CD8-positive, alpha-beta memory T cell (primary cell): ENCODE results near the gene ANKRD44. TPM values are rescaled to one million over a fixed set of nuclear protein-coding genes. Genes with fewer than 3 reads are reported as not detected.
A peak's percentile ranks its signal among the peaks of the same experiment; 100 is the strongest.
"Not testable (repeated sequence)": the region's sequence is repeated elsewhere in the genome, so short reads cannot be mapped to it uniquely, and the experiment has no call there.

Source experiments
- CTCF ChIA-PET: fragments of 350-600 bp; sonication (Branson Sonifier 250); formaldehyde crosslinking; loops from one replicate; lab custom pipeline; 2021; ENCODE audit warnings: antibody characterized with exemption; lab: Charles Lee
- POLR2A ChIA-PET: fragments of 350-600 bp; sonication (Branson Sonifier 250); formaldehyde crosslinking; loops from one replicate; lab custom pipeline; 2021; ENCODE audit warnings: antibody characterized with exemption; lab: Charles Lee
- DNase-seq, 5 donors: peaks; one replicate each; pipeline versions ENCODE4 v3.0.0 to v3.0.0-alpha.2; 2020 to 2022; ENCODE audit warnings: mixed read lengths in 1 of 5
- H3K27ac ChIP-seq: one replicate; pipeline ENCODE4 v1.7.0; 2013; ENCODE audit warnings: low read depth, mild to moderate bottlenecking, low read length, moderate library complexity
- H3K27me3 ChIP-seq: 2 replicates; pipeline ENCODE4 v1.7.0; 2013; ENCODE audit warnings: low read length, mild to moderate bottlenecking; ENCODE audit not compliant: insufficient read depth, poor library complexity, severe bottlenecking
- H3K36me3 ChIP-seq: 2 replicates; pipeline ENCODE4 v1.7.0; 2013; ENCODE audit warnings: mild to moderate bottlenecking, low read length, moderate library complexity; ENCODE audit not compliant: insufficient read depth
- H3K4me1 ChIP-seq: 2 replicates; pipeline ENCODE4 v1.7.0; 2013; ENCODE audit warnings: mild to moderate bottlenecking, low read length, moderate library complexity; ENCODE audit not compliant: insufficient read depth
- H3K4me3 ChIP-seq: 2 replicates; pipeline ENCODE4 v1.7.0; 2013; ENCODE audit warnings: mild to moderate bottlenecking, low read length
- H3K9me3 ChIP-seq: 2 replicates; pipeline ENCODE4 v1.7.0; 2013; ENCODE audit warnings: mild to moderate bottlenecking, low read length
- H3K27ac Mint-ChIP-seq, 8 donors: one replicate each; pipeline ENCODE4 v1.8.0; 2020 to 2021; ENCODE audit warnings: mixed read lengths in 8 of 8, mild to moderate bottlenecking in 6 of 8, inconsistent platforms in 3 of 8, moderate library complexity in 3 of 8
- H3K27me3 Mint-ChIP-seq, 2 donors: one replicate each; pipeline ENCODE4 v1.8.0; 2020 to 2021; ENCODE audit warnings: mixed read lengths in 2 of 2, mild to moderate bottlenecking in 1 of 2, moderate library complexity in 1 of 2
- H3K36me3 Mint-ChIP-seq, 3 donors: one replicate each; pipeline ENCODE4 v1.8.0; 2020 to 2021; ENCODE audit warnings: mixed read lengths in 3 of 3, inconsistent platforms in 1 of 3, mild to moderate bottlenecking in 1 of 3
- H3K4me1 Mint-ChIP-seq, 3 donors: one replicate each; pipeline ENCODE4 v1.8.0; 2020 to 2021; ENCODE audit warnings: mixed read lengths in 3 of 3, inconsistent platforms in 1 of 3, mild to moderate bottlenecking in 1 of 3
- H3K4me3 Mint-ChIP-seq, 7 donors: one replicate each; pipeline ENCODE4 v1.8.0; 2020 to 2021; ENCODE audit warnings: mixed read lengths in 7 of 7, mild to moderate bottlenecking in 6 of 7, moderate library complexity in 4 of 7, inconsistent platforms in 2 of 7
- H3K9me3 Mint-ChIP-seq, 5 donors: one replicate each; pipeline ENCODE4 v1.8.0; 2020 to 2022; ENCODE audit warnings: mixed read lengths in 5 of 5, mild to moderate bottlenecking in 3 of 5, moderate library complexity in 2 of 5, inconsistent platforms in 1 of 5
- polyA plus RNA-seq: library from polyadenylated mRNA; unstranded; fragments of 300-500 nt; fragmentation: Illumina TruSeq; gene quantifications from one replicate; pipeline ENCODE4 v1.2.3, GENCODE V29; 2021
- total RNA-seq, 2 experiments: library from RNA; stranded (reverse); gene quantifications; one replicate each; pipeline ENCODE4 v1.2.3, GENCODE V29; 2021

Gene ANKRD44
- total and polyA plus RNA-seq, 3 experiments from 2014 or later: 90.1 to 150 (median 142) TPM

GRCh38 chr2:197349699-197350098, 39.1 kb upstream of the ANKRD44 start:
- Mint-ChIP-seq H3K4me1 (peaks cover 0 to 5% (median 0%) of the 10 kb centered on the region in 3 donors), H3K4me3 (no peak overlapping the region), H3K27me3 (no peaks in the 10 kb centered on the region), H3K27ac (no peak overlapping the region), H3K9me3 (no peaks in the 10 kb centered on the region), H3K36me3 (no peaks in the 10 kb centered on the region)
- H3K27ac ChIP-seq: no peak overlapping the region
- no peak for DNase-seq
- no peaks in the 10 kb centered on the region for H3K36me3 ChIP-seq
- ChIA-PET POLR2A (no interaction called here), CTCF (interaction anchor here (1.8 kb wide), 1 partner anchor 10 kb away, joined by 5 read pairs; no protein-coding TSS in a partner anchor)
- no peaks in the 10 kb centered on the region for H3K9me3 ChIP-seq
- no peaks in the 10 kb centered on the region for H3K27me3 ChIP-seq
- H3K4me1 ChIP-seq: no peaks in the 10 kb centered on the region
- H3K4me3 ChIP-seq: no peak overlapping the region

GRCh38 chr2:197348721-197349360, 38.3 kb upstream of the ANKRD44 start:
- Mint-ChIP-seq H3K27me3 (no peaks in the 10 kb centered on the region), H3K4me3 (no peak overlapping the region), H3K4me1 (peaks cover 0 to 5% (median 1%) of the 10 kb centered on the region in 3 donors), H3K27ac (peak overlapping the region in 1 of 8 donors; percentile 62), H3K36me3 (no peaks in the 10 kb centered on the region), H3K9me3 (no peaks in the 10 kb centered on the region)
- H3K9me3 ChIP-seq: no peaks in the 10 kb centered on the region
- DNase-seq: no peak
- ChIA-PET POLR2A (no interaction called here), CTCF (no interaction called here)
- H3K27me3 ChIP-seq: no peaks in the 10 kb centered on the region
- no peaks in the 10 kb centered on the region for H3K4me1 ChIP-seq
- no peaks in the 10 kb centered on the region for H3K36me3 ChIP-seq
- no peak overlapping the region for H3K4me3 ChIP-seq
- no peak overlapping the region for H3K27ac ChIP-seq

GRCh38 chr2:197345846-197346370, 35.3 kb upstream of the ANKRD44 start:
- no peaks in the 10 kb centered on the region for H3K27me3 ChIP-seq
- H3K36me3 Mint-ChIP-seq: no peaks in the 10 kb centered on the region
- POLR2A ChIA-PET: interaction anchor here (0.6 kb wide), 1 partner anchor 7 kb away, joined by 7 read pairs; no protein-coding TSS in a partner anchor
- H3K9me3 ChIP-seq: no peaks in the 10 kb centered on the region
- H3K4me1 ChIP-seq: no peaks in the 10 kb centered on the region
- no peaks in the 10 kb centered on the region for H3K27me3 Mint-ChIP-seq
- no peak overlapping the region for H3K4me3 Mint-ChIP-seq
- CTCF ChIA-PET: no interaction called here
- H3K4me1 Mint-ChIP-seq: peaks cover 0 to 9% (median 8%) of the 10 kb centered on the region in 3 donors
- H3K9me3 Mint-ChIP-seq: no peaks in the 10 kb centered on the region
- no peak for DNase-seq
- H3K4me3 ChIP-seq: no peak overlapping the region
- H3K36me3 ChIP-seq: no peaks in the 10 kb centered on the region
- H3K27ac ChIP-seq: no peak overlapping the region
- no peak overlapping the region for H3K27ac Mint-ChIP-seq

- not testable (repeated sequence) for H3K27me3 Mint-ChIP-seq
These were observed 33.4 kb upstream of the ANKRD44 start for GRCh38 chr2:197343968-197344367.

GRCh38 chr2:197340591-197340990, 30.0 kb upstream of the ANKRD44 start:
- no peaks in the 10 kb centered on the region for H3K36me3 ChIP-seq
- no peaks in the 10 kb centered on the region for H3K9me3 ChIP-seq
- CTCF ChIA-PET: no interaction called here
- H3K4me1 Mint-ChIP-seq: peaks cover 3 to 16% (median 14%) of the 10 kb centered on the region in 3 donors
- no peak overlapping the region for H3K4me3 ChIP-seq
- H3K27me3 ChIP-seq: no peaks in the 10 kb centered on the region
- H3K4me3 Mint-ChIP-seq: no peak overlapping the region
- no peak for DNase-seq
- H3K27ac ChIP-seq: no peak overlapping the region
- H3K36me3 Mint-ChIP-seq: no peaks in the 10 kb centered on the region
- POLR2A ChIA-PET: no interaction called here
- H3K27ac Mint-ChIP-seq: no peak overlapping the region
- H3K4me1 ChIP-seq: peaks cover 4% of the 10 kb centered on the region
- H3K9me3 Mint-ChIP-seq: no peaks in the 10 kb centered on the region
- no peaks in the 10 kb centered on the region for H3K27me3 Mint-ChIP-seq

More at GRCh38 chr2:197343968-197344367, 33.4 kb upstream of the ANKRD44 start:
- H3K4me1 Mint-ChIP-seq: peaks cover 3 to 15% (median 13%) of the 10 kb centered on the region in 3 donors
- H3K4me1 ChIP-seq, H3K4me3 ChIP-seq, H3K27ac ChIP-seq, H3K9me3 ChIP-seq, H3K27me3 ChIP-seq, H3K36me3 Mint-ChIP-seq, DNase-seq, H3K36me3 ChIP-seq, H3K4me3 Mint-ChIP-seq, POLR2A ChIA-PET, H3K9me3 Mint-ChIP-seq: not testable (repeated sequence)
- CTCF ChIA-PET: interaction anchor here (0.7 kb wide), 1 partner anchor 77 kb away, joined by 3 read pairs; no protein-coding TSS in a partner anchor
- peak overlapping the region in 1 of 8 donors; percentile 14 for H3K27ac Mint-ChIP-seq

GRCh38 chr2:197339496-197340220, 29.1 kb upstream of the ANKRD44 start:
- Mint-ChIP-seq H3K4me1 (peaks cover 3 to 14% (median 11%) of the 10 kb centered on the region in 3 donors), H3K9me3 (no peaks in the 10 kb centered on the region), H3K27ac (no peak overlapping the region), H3K4me3 (no peak overlapping the region), H3K36me3 (no peaks in the 10 kb centered on the region), H3K27me3 (no peaks in the 10 kb centered on the region)
- ChIA-PET CTCF (no interaction called here), POLR2A (interaction anchor here (0.5 kb wide), 1 partner anchor 99 kb away, joined by 3 read pairs; no protein-coding TSS in a partner anchor)
- Histone ChIP-seq H3K27me3 (no peaks in the 10 kb centered on the region), H3K4me1 (peaks cover 4% of the 10 kb centered on the region), H3K36me3 (no peaks in the 10 kb centered on the region), H3K4me3 (no peak overlapping the region), H3K9me3 (no peaks in the 10 kb centered on the region), H3K27ac (no peak overlapping the region)
- DNase-seq: no peak

GRCh38 chr2:197339016-197339415, 28.4 kb upstream of the ANKRD44 start:
- peaks cover 4% of the 10 kb centered on the region for H3K4me1 ChIP-seq
- peak overlapping the region in 1 of 8 donors; percentile 63 for H3K27ac Mint-ChIP-seq
- H3K9me3 Mint-ChIP-seq: no peaks in the 10 kb centered on the region
- no peak overlapping the region for H3K27ac ChIP-seq
- H3K27me3 ChIP-seq: no peaks in the 10 kb centered on the region
- H3K4me3 Mint-ChIP-seq: no peak overlapping the region
- ChIA-PET POLR2A (interaction anchor here (0.5 to 0.7 kb wide), 2 partner anchors 7 to 99 kb away, joined by 3 to 7 read pairs; no protein-coding TSS in a partner anchor), CTCF (no interaction called here)
- no peak overlapping the region for H3K4me3 ChIP-seq
- H3K27me3 Mint-ChIP-seq: no peaks in the 10 kb centered on the region
- H3K4me1 Mint-ChIP-seq: peaks cover 3 to 14% (median 11%) of the 10 kb centered on the region in 3 donors
- no peaks in the 10 kb centered on the region for H3K36me3 Mint-ChIP-seq
- H3K36me3 ChIP-seq: no peaks in the 10 kb centered on the region
- DNase-seq: no peak
- H3K9me3 ChIP-seq: no peaks in the 10 kb centered on the region

DNA sequence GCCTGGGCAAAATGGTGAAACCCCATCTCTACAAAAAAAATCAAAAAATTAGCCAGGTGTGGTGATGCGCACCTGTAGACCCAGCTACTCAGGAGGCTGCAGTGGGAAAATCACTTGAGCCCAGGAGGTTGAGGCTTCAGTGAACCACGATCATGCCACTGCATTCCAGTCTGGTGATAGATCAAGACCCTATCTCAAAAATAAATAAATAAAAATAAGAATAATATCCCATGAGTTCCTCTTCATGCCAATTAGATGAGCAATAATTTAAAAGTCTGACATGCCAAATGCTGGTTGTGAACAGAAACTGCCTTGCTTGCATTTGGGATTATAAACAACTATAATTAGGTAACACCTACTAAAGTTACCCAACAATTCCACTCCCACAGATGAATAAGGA, 22.1 kb upstream of the ANKRD44 start:
- Histone ChIP-seq H3K4me3 (no peak overlapping the region), H3K36me3 (no peaks in the 10 kb centered on the region), H3K4me1 (peaks cover 20% of the 10 kb centered on the region), H3K9me3 (no peaks in the 10 kb centered on the region), H3K27ac (no peak overlapping the region), H3K27me3 (no peaks in the 10 kb centered on the region)
- Mint-ChIP-seq H3K27ac (no peak overlapping the region), H3K4me1 (peaks cover 10 to 19% (median 14%) of the 10 kb centered on the region in 3 donors), H3K27me3 (no peaks in the 10 kb centered on the region), H3K36me3 (peaks cover 0 to 9% (median 0%) of the 10 kb centered on the region in 3 donors), H3K4me3 (peak overlapping the region in 1 of 7 donors; percentile 23), H3K9me3 (no peaks in the 10 kb centered on the region)
- no peak for DNase-seq
- ChIA-PET CTCF (no interaction called here), POLR2A (no interaction called here)
